Caco-2 (cell line): ENCODE results near the gene HSF5. TPM values are rescaled to one million over a fixed set of nuclear protein-coding genes. Genes with fewer than 3 reads are reported as not detected.

Experiments
- BruUV-seq: library from RNA; stranded (reverse); fragments of 400-500 nt; replicated peaks from 2 replicates; lab custom pipeline; 2021; lab: Mats Ljungman, UMichigan
- CTCF ChIA-PET: fragments of 300-600 bp; sonication (Branson Sonifier 250); formaldehyde crosslinking; loops from one replicate; lab custom pipeline; 2022; ENCODE audit warnings: antibody characterized with exemption; lab: Charles Lee
- POLR2A ChIA-PET: fragments of 300-600 bp; sonication (Branson Sonifier 250); formaldehyde crosslinking; loops from one replicate; lab custom pipeline; 2022; ENCODE audit warnings: antibody characterized with exemption; lab: Charles Lee
- DNase-seq, 2 experiments: peaks; one replicate each; pipeline versions ENCODE4 v3.0.0 to v3.0.0-alpha.2; 2020 to 2022
- H3K27me3 ChIP-seq: replicated peaks from 2 replicates; pipeline ENCODE4 v1.6.0; 2011; ENCODE audit warnings: low read length; ENCODE audit not compliant: control insufficient read depth, insufficient read depth
- H3K36me3 ChIP-seq: 2 replicates; pipeline ENCODE4 v1.5.1; 2011; ENCODE audit warnings: low read length; ENCODE audit not compliant: control insufficient read depth, insufficient read depth
- H3K4me1 ChIP-seq: fragments of 250-450 bp; sonication (Bioruptor Pico); 2 replicates; pipeline ENCODE4 v1.5.1; 2020; ENCODE audit warnings: mild to moderate bottlenecking
- H3K4me3 ChIP-seq: 2 replicates; pipeline ENCODE4 v1.5.1; 2011; ENCODE audit warnings: low read depth, mild to moderate bottlenecking, control low read depth, low read length
- H3K9me3 ChIP-seq: fragments of 250-450 bp; sonication (Bioruptor Pico); 2 replicates; pipeline ENCODE4 v1.5.1; 2020; ENCODE audit warnings: mild to moderate bottlenecking, moderate library complexity
- H3K27ac Mint-ChIP-seq: one replicate; pipeline ENCODE4 v1.8.0; 2022; ENCODE audit warnings: mixed read lengths; ENCODE audit not compliant: unreplicated experiment
- H3K27me3 Mint-ChIP-seq: one replicate; pipeline ENCODE4 v1.8.0; 2022; ENCODE audit warnings: mixed read lengths; ENCODE audit not compliant: insufficient read depth, unreplicated experiment
- H3K36me3 Mint-ChIP-seq: one replicate; pipeline ENCODE4 v1.8.0; 2022; ENCODE audit warnings: mild to moderate bottlenecking, mixed read lengths; ENCODE audit not compliant: insufficient read depth, unreplicated experiment
- H3K4me1 Mint-ChIP-seq: one replicate; pipeline ENCODE4 v1.8.0; 2022; ENCODE audit warnings: low read depth, mixed read lengths; ENCODE audit not compliant: unreplicated experiment
- H3K4me3 Mint-ChIP-seq: one replicate; pipeline ENCODE4 v1.8.0; 2022; ENCODE audit warnings: mild to moderate bottlenecking, moderate library complexity, mixed read lengths; ENCODE audit not compliant: unreplicated experiment
- H3K9me3 Mint-ChIP-seq: one replicate; pipeline ENCODE4 v1.8.0; 2022; ENCODE audit warnings: mixed read lengths; ENCODE audit not compliant: unreplicated experiment
- intact Hi-C: fragments of 100-400 bp; cut with micrococcal nuclease; formaldehyde crosslinking; loops from one replicate; pipeline ENCODE4 v1.10.0; 2022; ENCODE audit not compliant: unreplicated experiment
- total RNA-seq: library from RNA; stranded (reverse); gene quantifications from 2 replicates; pipeline ENCODE4 v1.2.3, GENCODE V29; 2022
- TF ChIP-seq, protein P1 (sequence below), 2 experiments: fragments of 200-600 bp in 1 of 2; IDR thresholded peaks; 1 replicate in 1 of 2; 2 replicates in 1 of 2; pipeline versions ENCODE4 v1.5.1 to v1.8.0; 2011 to 2022; ENCODE audit warnings: antibody characterized with exemption in 1 of 2, control low read depth in 1 of 2, inconsistent platforms in 1 of 2, low read depth in 1 of 2, low read length in 1 of 2, mild to moderate bottlenecking in 1 of 2, moderate library complexity in 1 of 2; ENCODE audit not compliant: insufficient read depth in 1 of 2, severe bottlenecking in 1 of 2, unreplicated experiment in 1 of 2

Gene HSF5
- total RNA-seq, 1 experiment from 2014 or later = 0.98 TPM

GRCh38 chr17:58383892-58384462 is 104.2 kb downstream of the HSF5 start:
- no peaks in the 10 kb centered on the region for H3K27me3 ChIP-seq
- Mint-ChIP-seq H3K27ac (peak overlapping the region; percentile 8), H3K4me3 (peak overlapping the region; percentile 25), H3K4me1 (peaks cover 74% of the 10 kb centered on the region), H3K9me3 (no peaks in the 10 kb centered on the region), H3K27me3 (no peaks in the 10 kb centered on the region), H3K36me3 (peaks cover 78% of the 10 kb centered on the region)
- POLR2A ChIA-PET = interaction anchor here (1.1 to 2.0 kb wide), 3 partner anchors 19 to 33 kb away, joined by 4 to 6 read pairs (median 5); partner anchors contain the start of gene RNF43
- no peaks in the 10 kb centered on the region for H3K9me3 ChIP-seq
- BruUV-seq = no TSS peak
- no peak overlapping the region for H3K4me3 ChIP-seq
- intact Hi-C loops = loop anchor here (5.0 kb wide), 1 partner anchor 33 kb away; the partner anchor contains the start of gene RNF43
- H3K4me1 ChIP-seq = peaks cover 100% of the 10 kb centered on the region
- DNase-seq = no peak
- CTCF ChIA-PET = no interaction called here
- TF ChIP-seq, protein P1, sequence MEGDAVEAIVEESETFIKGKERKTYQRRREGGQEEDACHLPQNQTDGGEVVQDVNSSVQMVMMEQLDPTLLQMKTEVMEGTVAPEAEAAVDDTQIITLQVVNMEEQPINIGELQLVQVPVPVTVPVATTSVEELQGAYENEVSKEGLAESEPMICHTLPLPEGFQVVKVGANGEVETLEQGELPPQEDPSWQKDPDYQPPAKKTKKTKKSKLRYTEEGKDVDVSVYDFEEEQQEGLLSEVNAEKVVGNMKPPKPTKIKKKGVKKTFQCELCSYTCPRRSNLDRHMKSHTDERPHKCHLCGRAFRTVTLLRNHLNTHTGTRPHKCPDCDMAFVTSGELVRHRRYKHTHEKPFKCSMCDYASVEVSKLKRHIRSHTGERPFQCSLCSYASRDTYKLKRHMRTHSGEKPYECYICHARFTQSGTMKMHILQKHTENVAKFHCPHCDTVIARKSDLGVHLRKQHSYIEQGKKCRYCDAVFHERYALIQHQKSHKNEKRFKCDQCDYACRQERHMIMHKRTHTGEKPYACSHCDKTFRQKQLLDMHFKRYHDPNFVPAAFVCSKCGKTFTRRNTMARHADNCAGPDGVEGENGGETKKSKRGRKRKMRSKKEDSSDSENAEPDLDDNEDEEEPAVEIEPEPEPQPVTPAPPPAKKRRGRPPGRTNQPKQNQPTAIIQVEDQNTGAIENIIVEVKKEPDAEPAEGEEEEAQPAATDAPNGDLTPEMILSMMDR (IDR thresholded peaks at IDR 0.05; ENCODE audit: insufficient read depth in 1 of 2, low read depth in 1 of 2, low read length in 1 of 2, severe bottlenecking in 1 of 2, unreplicated experiment in 1 of 2) = no peak
- H3K36me3 ChIP-seq = peaks cover 2% of the 10 kb centered on the region; the same call in 1 of the 2 replicates

GRCh38 chr17:58382872-58383242 is 105.4 kb downstream of the HSF5 start:
- Mint-ChIP-seq H3K27ac (peak overlapping the region; percentile 59), H3K4me1 (peaks cover 66% of the 10 kb centered on the region)
- CTCF ChIA-PET = no interaction called here

More at GRCh38 chr17:58382872-58383242, 105.4 kb downstream of the HSF5 start:
- no peaks in the 10 kb centered on the region for H3K27me3 ChIP-seq
- no TSS peak for BruUV-seq
- DNase-seq = no peak
- TF ChIP-seq, protein P1 (IDR thresholded peaks at IDR 0.05; ENCODE audit: insufficient read depth in 1 of 2, low read depth in 1 of 2, low read length in 1 of 2, severe bottlenecking in 1 of 2, unreplicated experiment in 1 of 2) = no peak
- Mint-ChIP-seq H3K4me3 (no peak overlapping the region), H3K36me3 (peaks cover 73% of the 10 kb centered on the region), H3K9me3 (no peaks in the 10 kb centered on the region), H3K27me3 (no peaks in the 10 kb centered on the region)
- peaks cover 100% of the 10 kb centered on the region for H3K4me1 ChIP-seq
- H3K9me3 ChIP-seq = no peaks in the 10 kb centered on the region
- intact Hi-C loops = loop anchor here (5.0 kb wide), 1 partner anchor 34 kb away; the partner anchor contains the start of gene RNF43
- no peak overlapping the region for H3K4me3 ChIP-seq
- peaks cover 2% of the 10 kb centered on the region; the same call in 1 of the 2 replicates for H3K36me3 ChIP-seq
- POLR2A ChIA-PET = interaction anchor here (1.8 to 2.0 kb wide), 2 partner anchors 32 to 35 kb away, joined by 4 to 6 read pairs; partner anchors contain the start of gene RNF43
